DOHH2 (cell line): ENCODE measurements around the gene PGF.

Source experiments
- CTCF ChIP-seq: fragments of 200-600 bp; sonication (generic); IDR thresholded peaks from one replicate; pipeline ENCODE4 v1.5.1; 2014; ENCODE audit warnings: antibody characterized with exemption, mild to moderate bottlenecking, low read depth, low read length; ENCODE audit not compliant: poor library complexity, severe bottlenecking
- EZH2phosphoT487 ChIP-seq: fragments of 200-600 bp; sonication (generic); IDR thresholded peaks from 2 replicates; pipeline ENCODE4 v1.6.1; 2017; ENCODE audit warnings: borderline replicate concordance, mild to moderate bottlenecking, antibody characterized with exemption, low read length, moderate library complexity, mixed read lengths

- TF ChIP-seq EZH2phosphoT487 (no peak), CTCF (no peak)
Measured at GRCh38 chr14:74955229-74956026, at the start of gene PGF.
